GM20000 (cell line): ENCODE measurements around the gene PKD1.

ENCODE experiments used
- DNase-seq: peaks from one replicate; pipeline ENCODE4 v3.0.0; 2012; ENCODE audit warnings: low spot score
- TF ChIP-seq, protein P1 (sequence below): IDR thresholded peaks from 2 replicates; pipeline ENCODE4 v1.5.1; 2012; ENCODE audit warnings: mild to moderate bottlenecking, control low read depth; ENCODE audit errors: extremely low read depth, missing control alignments

The PKD1 gene

DNA sequence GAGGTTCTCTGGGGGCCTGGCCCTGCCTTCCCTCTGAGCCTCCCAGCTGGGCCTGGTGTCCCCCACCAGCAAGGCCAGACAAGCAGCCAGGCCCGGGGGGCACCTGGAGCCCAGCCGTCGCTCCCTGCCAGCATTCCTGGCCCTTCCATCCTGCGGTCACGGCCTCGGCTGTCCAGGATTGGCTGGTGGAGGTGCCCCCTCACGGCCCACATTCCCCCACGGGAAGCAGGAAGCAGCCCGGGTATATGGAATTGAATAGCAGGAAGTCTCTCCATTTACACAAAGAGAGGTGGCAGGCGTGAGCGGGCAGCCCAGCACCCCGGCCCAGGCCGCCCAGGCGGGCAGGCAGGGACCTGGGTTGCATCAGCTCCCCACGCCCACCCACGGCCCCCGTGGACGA lies 34.4 kb upstream of the PKD1 start:
- TF ChIP-seq, protein P1, sequence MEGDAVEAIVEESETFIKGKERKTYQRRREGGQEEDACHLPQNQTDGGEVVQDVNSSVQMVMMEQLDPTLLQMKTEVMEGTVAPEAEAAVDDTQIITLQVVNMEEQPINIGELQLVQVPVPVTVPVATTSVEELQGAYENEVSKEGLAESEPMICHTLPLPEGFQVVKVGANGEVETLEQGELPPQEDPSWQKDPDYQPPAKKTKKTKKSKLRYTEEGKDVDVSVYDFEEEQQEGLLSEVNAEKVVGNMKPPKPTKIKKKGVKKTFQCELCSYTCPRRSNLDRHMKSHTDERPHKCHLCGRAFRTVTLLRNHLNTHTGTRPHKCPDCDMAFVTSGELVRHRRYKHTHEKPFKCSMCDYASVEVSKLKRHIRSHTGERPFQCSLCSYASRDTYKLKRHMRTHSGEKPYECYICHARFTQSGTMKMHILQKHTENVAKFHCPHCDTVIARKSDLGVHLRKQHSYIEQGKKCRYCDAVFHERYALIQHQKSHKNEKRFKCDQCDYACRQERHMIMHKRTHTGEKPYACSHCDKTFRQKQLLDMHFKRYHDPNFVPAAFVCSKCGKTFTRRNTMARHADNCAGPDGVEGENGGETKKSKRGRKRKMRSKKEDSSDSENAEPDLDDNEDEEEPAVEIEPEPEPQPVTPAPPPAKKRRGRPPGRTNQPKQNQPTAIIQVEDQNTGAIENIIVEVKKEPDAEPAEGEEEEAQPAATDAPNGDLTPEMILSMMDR = no peak
- DNase-seq = no peak

DNA sequence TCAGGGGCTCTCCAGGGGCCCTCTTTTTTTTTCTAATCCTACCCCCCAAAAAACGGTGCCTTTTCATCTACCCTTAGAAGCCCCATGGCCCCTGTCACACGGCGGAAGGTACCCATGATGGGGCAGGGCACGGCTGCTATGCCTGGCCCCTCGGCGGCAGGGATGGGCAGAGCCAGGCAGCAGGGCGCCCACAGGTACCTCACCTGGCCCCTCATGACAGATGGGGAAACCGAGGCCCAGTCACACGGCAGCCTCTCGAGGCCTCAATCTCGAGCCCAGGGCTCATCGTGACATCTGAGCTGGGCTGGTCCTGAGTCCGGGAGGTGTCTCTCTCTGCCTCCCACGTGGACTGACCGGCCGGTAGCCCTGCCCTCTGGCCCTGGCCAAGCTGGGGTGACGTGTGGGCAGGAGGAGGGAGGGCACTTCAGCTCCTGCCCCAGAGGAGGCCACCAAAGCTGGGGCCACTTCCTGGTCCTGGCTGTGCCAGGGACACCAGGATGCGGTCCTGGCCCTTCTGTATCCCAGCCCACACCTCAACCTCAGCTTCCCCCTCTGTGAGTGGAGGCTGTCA lies 31.5 kb upstream of the PKD1 start:
- TF ChIP-seq, protein P1 = no peak

GRCh38 chr16:2166263-2167067 lies 30.8 kb upstream of the PKD1 start:
- TF ChIP-seq, protein P1 = no peak
- DNase-seq = no peak

More for the DNA sequence above, 31.5 kb upstream of the PKD1 start:
- no peak for DNase-seq

GRCh38 chr16:2165861-2166260 lies 30.2 kb upstream of the PKD1 start:
- TF ChIP-seq, protein P1 = no peak
- no peak for DNase-seq

DNA sequence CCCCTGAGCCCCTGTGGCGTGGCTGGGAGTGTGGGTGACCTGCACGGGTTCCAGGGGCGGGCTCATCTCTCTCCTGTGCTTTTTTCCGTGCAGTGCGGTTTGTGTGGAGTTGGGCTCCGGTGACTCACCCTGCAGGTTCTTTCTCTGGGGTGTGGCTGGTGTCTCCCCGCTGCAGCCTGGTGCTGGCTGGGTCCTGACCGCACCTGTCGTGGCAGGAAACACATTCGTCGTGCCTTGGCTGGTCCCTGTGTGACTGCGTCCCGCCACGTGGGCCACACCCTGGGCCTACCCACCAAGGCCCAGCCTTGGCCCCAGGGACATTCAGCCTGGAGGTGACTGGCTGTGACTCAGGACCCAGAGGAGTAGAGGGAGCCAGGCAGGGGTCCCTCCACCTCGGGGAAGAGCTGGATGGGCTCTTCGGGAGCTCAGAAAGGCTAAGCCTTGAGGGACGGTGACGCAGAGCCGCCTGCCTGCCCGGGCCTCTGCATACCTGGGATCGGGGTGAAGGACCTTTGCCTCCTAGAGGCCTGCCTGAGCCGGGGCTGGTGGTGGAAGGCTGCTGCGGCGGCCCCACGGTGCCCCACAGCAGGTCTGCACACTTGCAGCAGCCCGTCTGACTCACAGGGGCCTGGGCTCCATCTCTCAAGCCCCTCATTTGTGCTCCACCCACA lies 27.6 kb upstream of the PKD1 start:
- TF ChIP-seq, protein P1 = no peak
- no peak for DNase-seq

GRCh38 chr16:2162676-2163118 lies 27.0 kb upstream of the PKD1 start:
- DNase-seq = no peak
- TF ChIP-seq, protein P1 = no peak

GRCh38 chr16:2161911-2162310 lies 26.2 kb upstream of the PKD1 start:
- TF ChIP-seq, protein P1 = no peak
- DNase-seq = no peak
